WI38 (cell line): ENCODE data around the gene PKNOX1.
"Not testable (repeated sequence)": the region's sequence is repeated elsewhere in the genome, so short reads cannot be mapped to it uniquely, and the experiment has no call there.

ENCODE experiments used
- H3K4me3 ChIP-seq: 2 replicates; pipeline ENCODE4 v1.5.1; 2011; ENCODE audit warnings: low read depth, mild to moderate bottlenecking, control low read depth, low read length
- TF ChIP-seq, protein P1 (sequence below): IDR thresholded peaks from 2 replicates; pipeline ENCODE4 v1.5.1; 2012; ENCODE audit warnings: low read depth, mild to moderate bottlenecking, control low read depth, low read length

PKNOX1 gene

DNA sequence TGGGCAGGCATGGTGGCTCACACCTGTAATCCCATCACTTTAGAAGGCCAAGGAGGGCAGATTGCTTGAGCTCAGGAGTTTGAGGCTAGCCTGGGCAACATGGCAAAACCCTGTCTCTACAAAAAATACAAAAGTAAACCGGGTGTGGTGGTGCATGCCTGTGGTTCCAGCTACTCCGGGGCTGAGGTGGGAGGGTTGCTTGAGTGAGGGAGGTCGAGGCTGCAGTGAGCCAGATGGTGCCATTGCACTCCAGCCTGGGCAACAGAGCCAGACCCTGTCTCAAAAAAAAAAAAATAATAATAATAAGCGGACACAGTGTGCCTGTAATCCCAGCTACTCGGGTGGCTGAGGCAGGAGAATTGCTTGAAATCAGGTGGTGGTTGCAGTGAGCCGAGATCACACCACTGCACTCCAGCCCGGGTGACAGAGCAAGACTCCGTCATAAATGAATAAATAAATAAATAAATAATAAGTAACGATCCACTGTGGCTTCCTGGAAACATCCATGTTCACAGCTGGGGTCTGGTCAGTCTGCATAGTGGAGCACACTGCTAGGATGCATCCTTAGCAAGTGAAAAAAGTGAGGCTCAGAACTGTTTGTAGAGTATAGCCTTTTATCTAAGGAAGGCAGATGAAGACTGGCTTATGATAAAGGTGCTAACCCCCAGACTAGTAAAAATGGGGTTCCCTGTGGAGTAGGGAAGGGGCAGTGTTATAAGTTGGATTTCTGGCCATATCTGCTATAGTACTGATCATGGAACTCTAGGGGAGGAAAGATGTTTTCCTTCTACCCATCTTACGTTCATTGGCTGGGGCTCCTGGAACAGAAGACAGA is 15.7 kb downstream of the PKNOX1 start:
- TF ChIP-seq, protein P1, sequence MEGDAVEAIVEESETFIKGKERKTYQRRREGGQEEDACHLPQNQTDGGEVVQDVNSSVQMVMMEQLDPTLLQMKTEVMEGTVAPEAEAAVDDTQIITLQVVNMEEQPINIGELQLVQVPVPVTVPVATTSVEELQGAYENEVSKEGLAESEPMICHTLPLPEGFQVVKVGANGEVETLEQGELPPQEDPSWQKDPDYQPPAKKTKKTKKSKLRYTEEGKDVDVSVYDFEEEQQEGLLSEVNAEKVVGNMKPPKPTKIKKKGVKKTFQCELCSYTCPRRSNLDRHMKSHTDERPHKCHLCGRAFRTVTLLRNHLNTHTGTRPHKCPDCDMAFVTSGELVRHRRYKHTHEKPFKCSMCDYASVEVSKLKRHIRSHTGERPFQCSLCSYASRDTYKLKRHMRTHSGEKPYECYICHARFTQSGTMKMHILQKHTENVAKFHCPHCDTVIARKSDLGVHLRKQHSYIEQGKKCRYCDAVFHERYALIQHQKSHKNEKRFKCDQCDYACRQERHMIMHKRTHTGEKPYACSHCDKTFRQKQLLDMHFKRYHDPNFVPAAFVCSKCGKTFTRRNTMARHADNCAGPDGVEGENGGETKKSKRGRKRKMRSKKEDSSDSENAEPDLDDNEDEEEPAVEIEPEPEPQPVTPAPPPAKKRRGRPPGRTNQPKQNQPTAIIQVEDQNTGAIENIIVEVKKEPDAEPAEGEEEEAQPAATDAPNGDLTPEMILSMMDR: no peak
- no peak overlapping the region for H3K4me3 ChIP-seq

DNA sequence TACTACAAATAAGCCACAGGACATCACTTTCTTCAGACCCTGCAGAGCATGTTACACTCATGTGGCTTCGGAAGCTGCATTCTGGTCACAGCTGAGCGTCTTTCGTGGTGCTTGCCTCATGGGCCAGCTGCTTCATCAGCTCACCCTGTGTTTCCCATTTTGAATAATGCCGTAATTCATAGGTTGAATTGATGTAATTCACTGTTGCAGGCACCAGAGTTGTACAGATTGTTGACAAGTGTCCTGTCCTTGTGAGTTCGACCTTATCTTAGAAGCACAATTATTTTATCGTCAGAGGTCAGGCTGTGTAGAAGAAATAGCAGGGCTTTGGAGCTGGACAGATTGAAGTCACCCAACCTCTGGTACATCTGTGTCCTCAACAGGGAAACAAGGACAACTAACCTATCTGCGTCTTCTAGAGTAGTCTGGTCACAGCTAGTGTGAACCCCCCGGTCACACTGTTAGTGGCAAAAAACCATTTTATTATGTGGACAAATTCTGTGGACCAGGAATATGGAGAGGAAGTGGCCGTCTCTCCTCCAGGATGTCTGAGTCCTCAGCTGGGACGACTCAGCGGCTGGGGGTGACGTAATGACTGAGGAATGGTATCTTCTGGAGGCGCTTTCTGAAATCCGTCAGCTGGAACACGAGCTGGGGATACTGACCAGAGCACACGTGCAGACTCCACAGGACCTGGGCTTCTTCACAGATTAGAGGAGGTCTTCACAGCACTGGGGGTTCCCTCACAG is 17.8 kb downstream of the PKNOX1 start:
- no peak overlapping the region for H3K4me3 ChIP-seq
- TF ChIP-seq, protein P1: no peak

DNA sequence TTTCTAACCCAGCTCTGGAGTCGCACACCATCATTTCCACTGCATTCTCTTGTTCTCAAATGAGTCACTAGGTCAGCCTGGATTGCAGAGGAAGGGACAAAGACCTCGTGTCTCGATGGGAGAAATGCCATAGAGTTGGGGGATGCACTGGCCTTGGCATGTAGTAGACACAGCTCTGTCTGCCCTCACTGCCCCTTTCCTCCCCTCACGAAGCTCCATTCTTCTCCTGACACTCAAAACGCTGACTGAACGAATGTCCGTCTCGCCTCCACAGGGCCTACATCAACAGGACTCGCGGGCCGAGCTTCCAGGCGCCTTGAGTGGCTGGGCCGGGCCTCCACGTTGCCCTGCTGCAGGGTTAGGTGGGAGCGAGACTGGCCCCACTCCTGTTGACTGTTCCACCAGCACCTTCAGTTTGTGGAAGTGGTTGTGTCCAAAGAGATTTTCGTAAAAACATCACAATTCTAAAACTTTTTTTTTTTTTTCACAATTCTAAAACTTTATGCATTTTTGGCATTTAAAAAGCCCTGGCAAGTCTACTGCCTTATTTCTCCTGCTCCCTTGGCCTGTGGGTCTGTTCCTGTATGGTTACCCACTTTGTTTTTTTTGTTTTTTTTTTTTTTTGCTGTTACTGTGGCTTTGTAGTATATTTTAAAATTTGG is 18.8 kb downstream of the PKNOX1 start:
- TF ChIP-seq, protein P1: no peak
- H3K4me3 ChIP-seq: no peak overlapping the region

DNA sequence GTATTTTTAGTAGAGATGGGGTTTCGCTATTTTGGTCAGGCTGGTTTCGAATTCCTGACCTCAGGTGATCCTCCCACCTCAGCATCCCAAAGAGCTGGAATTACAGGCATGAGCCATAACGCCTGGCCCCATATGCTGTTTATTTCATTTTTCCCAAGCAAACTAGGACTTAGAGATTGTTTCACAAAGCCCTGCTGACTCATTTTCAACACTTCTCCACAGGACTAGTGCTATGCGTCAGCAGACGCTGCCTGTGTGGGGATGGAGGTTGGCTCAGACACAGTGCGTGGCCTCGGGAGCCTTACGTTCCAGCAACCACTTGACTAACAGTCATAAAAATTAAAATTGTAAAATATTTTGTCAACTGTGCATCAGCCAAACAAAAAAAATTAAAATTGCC is 22.7 kb downstream of the PKNOX1 start:
- H3K4me3 ChIP-seq: no peak overlapping the region
- TF ChIP-seq, protein P1: no peak

DNA sequence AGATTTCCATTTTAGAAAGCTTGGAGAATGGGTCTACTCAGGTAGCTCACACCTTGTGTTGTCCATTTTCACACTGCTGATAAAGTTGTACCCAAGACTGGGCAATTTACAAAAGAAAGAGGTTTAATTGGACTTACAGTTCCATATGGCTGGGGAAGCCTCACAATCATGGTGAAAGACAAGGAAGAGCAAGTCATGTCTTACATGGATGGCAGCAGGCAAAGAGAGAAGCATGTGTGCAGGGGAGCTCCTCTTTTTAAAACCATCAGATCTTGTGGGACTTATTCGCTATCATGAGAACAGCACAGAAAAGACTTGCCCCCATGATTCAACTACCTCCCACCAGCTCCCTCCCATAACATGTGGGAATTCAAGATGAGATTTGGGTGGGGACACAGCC is 23.6 kb downstream of the PKNOX1 start:
- not testable (repeated sequence) for H3K4me3 ChIP-seq

DNA sequence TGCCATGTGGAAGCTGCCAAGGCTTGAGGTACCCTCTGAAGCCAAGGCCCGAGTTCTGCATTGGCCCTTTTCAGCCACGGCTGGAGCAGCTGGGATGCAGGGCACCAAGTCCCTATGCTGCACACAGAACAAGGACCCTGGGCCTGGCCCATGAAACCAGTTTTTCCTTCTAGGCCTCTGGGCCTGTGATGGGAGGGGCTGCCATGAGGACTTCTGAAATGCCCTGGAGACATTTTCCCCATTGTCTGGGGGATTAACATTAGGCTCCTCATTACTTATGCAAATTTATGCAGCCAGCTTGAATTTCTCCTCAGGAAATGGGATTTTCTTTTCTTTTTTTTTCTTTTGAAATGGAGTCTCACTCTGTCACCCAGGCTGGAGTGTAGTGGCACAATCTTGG is 24.8 kb downstream of the PKNOX1 start:
- H3K4me3 ChIP-seq: not testable (repeated sequence)

DNA sequence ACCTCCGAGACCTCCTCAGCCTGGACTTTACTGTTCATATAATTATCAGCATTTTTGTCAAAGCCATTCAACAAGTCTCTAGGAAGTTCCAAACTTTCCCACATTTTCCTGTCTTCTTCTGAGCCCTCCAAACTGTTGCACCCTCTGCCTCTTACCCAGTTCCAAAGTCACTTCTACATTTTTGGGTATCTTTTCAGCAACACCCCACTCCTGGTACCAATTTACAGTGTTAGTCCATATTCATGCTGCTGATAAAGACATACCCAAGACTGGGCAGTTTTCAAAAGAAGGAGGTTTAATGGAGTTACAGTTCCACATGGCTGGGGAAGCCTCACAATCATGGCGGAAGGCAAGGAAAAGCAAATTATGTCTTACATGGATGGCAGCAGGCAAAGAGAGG is 25.7 kb downstream of the PKNOX1 start:
- not testable (repeated sequence) for H3K4me3 ChIP-seq

DNA sequence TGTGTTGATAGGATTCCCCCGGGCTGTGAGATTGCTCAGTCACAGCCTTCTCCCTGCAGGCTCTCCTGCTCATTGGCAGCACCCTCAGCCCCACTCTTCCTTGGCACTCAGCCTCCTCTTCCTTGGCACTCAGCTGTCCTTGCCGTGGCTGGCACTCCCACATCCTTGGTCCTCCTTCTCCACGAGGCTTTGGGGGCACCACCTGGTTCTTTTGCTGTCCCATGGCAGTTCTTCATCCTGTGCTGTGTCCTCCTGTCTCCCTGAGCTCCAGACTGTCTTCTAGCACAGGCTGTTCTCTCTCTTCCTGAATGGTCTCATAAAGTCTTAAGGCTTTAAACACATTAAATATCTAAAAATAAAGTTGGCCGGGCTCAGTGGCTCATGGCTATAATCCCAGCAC is 27.0 kb downstream of the PKNOX1 start:
- TF ChIP-seq, protein P1: no peak
- no peak overlapping the region for H3K4me3 ChIP-seq
